AG10803 (cell line): ENCODE measurements around the gene ZNF286A.
"Not testable (repeated sequence)": the region's sequence is repeated elsewhere in the genome, so short reads cannot be mapped to it uniquely, and the experiment has no call there.

Experiments used
- DNase-seq: peaks from one replicate; pipeline ENCODE4 v3.0.0; 2010; ENCODE audit warnings: low read depth
- H3K4me3 ChIP-seq: 2 replicates; pipeline ENCODE4 v1.5.1; 2011; ENCODE audit warnings: mild to moderate bottlenecking, low read length, control low read depth
- CTCF ChIP-seq: conservative IDR thresholded peaks from 2 replicates; pipeline ENCODE4 v1.5.1; 2011; ENCODE audit warnings: mild to moderate bottlenecking, low read length, control low read depth, inconsistent platforms

Gene ZNF286A

DNA sequence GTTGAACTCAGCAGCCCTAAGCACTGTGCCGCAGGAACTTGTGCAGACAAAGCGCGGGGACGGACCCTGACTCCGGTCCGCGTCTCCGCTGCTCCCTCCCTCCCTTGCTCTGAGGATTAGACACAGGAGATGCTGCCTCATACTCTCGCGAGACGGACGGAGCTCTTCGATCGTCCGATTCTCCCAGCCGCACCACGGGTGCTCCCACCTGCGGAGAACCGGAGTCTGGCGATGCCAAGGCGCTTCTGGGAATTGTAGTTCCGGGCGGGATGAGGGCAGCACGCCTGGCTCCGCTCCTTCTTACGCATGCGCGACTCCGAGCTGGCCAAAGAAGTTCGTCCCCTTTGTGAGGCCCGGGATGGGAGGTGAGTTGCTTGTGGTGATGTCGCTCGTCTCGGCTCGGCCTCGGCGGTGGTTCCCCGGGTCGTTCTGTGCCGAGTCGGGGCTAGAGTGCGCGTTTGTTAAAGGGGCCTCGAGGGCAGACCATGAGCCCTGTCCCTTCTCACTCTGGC lies at the start of gene ZNF286A:
TSS of gene ZNF286A (plus strand) at position 340 of the 512 bp plus-strand sequence. CDS start 578 bp downstream, outside the sequence.
- DNase-seq, result peak; percentile 100
- H3K4me3 ChIP-seq, result peak within 1 kb of the TSS; percentile 64

- peak; percentile 59 for DNase-seq
- H3K4me3 ChIP-seq, result peak overlapping the region; percentile 99
- TF ChIP-seq CTCF, result no peak
These were observed 49.6 kb upstream of the ZNF286A start for GRCh38 chr17:15649861-15650421.

GRCh38 chr17:15650741-15651582 lies 48.6 kb upstream of the ZNF286A start:
- TF ChIP-seq CTCF, result peak; percentile 18; the same call in 1 of the 2 replicates
- no peak for DNase-seq
- H3K4me3 ChIP-seq, result peak overlapping the region; percentile 99

DNA sequence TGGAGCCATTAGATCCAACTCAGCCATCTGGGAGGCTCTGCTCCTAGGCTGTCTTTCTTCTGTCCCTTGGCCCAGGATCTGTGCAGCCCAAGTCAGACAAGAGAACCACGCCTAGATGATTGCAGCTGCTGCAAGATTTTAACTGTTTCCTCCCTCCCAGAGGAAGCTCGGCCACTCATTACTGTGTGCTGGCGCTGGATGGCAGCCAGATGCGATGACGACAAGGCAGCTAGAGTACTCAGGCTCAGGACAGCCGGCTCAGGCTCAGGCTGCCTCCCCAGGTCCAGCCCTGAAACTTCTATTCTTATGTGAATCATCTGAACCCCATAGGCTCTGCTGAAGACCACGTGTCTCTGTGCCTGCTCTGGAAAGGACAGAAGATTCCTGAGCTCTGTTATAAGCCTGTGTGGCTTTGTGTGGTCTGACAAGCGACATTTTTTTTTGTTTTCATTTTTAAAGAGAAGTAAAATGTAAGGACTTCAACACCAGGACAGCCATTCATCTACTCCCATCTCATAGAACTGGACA lies 47.9 kb upstream of the ZNF286A start:
- peak overlapping the region; percentile 99 for H3K4me3 ChIP-seq
- TF ChIP-seq CTCF, result 0 out of 2 replicates have a peak, but pooled peaks have one; percentile 15
- DNase-seq, result peak; percentile 99

- no peak overlapping the region for H3K4me3 ChIP-seq
- no peak for DNase-seq
- no peak for TF ChIP-seq CTCF
These were observed 46.6 kb upstream of the ZNF286A start for GRCh38 chr17:15652960-15653359.

DNA sequence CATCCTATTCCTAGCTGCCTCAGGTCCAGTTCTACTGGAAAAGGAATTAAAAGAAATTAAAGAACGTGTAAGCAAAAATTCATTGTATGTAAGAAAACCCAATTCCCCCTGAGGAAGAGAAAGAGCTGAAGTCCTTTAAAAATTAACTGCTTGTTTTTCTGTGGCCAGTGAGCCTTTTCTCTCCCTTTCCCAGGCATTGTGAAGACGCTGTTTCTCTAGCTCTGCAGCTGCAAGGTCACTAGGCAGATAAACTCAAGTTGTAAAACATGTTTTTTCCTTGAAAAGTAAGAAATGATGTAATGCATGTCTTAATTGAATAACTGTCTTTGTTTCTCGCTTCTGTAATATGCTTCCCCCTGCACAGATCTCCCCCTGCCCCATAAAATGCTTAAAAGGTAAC lies 45.2 kb upstream of the ZNF286A start:
- not testable (repeated sequence) for H3K4me3 ChIP-seq, DNase-seq

GRCh38 chr17:15654886-15655561 lies 44.5 kb upstream of the ZNF286A start:
- no peak for TF ChIP-seq CTCF
- no peak overlapping the region for H3K4me3 ChIP-seq
- peak; percentile 31 for DNase-seq
